Stimulated activated CD4-positive, alpha-beta T cell treated with anti-CD3 and anti-CD28 coated beads, TNF-alpha, amount 100 ng/mL, for 48 hours (primary cell): Measurements from ENCODE around the gene NANOS3.
A peak's percentile ranks its signal among the peaks of the same experiment; 100 is the strongest.

Experiments used
- DNase-seq, 3 donors: peaks; one replicate each; pipeline ENCODE4 v3.0.0-alpha.2; 2020; ENCODE audit warnings: low read depth in 3 of 3

NANOS3 gene

DNA sequence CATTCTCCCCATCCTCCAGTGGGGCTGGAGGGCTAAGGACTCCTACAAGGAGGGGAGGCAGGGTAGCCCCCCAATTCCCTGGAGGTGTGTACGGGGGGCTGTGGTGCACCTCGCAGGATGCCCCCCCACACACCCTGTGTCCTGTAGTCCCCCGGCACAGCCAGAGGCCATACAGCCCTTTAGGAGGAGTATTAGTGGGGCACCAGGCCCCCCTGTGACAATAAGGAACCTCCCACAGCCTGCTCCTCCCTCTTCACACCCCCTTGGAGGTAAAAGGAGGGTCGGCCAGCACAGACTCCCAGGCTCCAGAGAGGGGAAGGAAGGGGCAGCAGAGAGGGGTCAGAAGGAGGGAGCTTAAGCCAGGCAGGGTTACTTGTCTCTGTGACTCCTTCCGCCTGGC is at the start of gene NANOS3:
NANOS3 (plus strand) TSS at position 301 of the 400 bp plus-strand sequence. CDS start 115 bp downstream, outside the sequence.
- DNase-seq, result no peak

DNA sequence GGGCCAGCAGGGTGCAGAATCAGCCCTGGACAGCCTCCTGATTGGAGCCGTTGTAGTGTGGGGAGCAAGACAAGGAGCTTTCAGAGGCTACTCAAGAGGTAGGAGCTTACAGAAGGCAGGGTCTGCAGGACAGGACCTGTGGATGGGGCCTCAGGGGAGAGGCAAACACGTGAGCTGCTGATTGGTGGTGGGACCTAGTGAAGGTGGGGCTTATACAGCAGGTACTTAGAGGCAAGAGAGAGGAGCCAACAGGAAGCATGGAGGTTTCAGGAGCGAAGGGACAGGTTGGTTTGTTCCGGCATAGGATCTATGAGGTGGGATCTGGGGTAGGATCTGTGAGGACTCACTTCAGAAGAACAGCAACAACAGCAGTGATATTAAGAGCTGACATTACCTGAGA is 49.3 kb upstream of the NANOS3 start:
- no peak for DNase-seq

DNA sequence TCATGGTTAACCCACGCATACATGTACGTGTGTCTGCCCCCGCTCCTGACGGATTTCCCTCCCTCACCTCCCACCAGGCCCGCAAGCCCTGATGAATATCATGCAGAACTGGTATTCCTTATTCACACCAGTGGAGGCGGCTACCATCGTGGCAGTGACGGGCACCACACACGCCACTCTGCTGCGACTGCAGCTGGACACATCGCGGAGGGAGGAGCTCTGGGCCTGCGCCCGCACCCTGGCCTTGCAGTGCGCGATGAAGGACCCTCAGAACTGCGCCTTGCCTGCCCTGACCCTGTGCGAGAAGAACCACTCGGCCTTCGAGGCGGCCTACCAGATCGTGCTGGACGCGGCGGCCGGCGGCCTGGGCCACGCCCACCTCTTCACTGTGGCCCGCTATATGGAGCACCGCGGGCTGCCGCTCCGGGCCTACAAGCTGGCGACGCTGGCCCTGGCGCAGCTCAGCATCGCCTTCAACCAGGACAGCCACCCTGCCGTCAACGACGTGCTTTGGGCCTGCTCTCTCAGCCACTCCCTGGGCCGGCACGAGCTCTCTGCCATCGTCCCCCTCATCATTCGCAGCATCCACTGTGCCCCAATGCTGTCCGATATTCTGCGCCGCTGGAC is 46.7 kb upstream of the NANOS3 start:
- no peak for DNase-seq

DNA sequence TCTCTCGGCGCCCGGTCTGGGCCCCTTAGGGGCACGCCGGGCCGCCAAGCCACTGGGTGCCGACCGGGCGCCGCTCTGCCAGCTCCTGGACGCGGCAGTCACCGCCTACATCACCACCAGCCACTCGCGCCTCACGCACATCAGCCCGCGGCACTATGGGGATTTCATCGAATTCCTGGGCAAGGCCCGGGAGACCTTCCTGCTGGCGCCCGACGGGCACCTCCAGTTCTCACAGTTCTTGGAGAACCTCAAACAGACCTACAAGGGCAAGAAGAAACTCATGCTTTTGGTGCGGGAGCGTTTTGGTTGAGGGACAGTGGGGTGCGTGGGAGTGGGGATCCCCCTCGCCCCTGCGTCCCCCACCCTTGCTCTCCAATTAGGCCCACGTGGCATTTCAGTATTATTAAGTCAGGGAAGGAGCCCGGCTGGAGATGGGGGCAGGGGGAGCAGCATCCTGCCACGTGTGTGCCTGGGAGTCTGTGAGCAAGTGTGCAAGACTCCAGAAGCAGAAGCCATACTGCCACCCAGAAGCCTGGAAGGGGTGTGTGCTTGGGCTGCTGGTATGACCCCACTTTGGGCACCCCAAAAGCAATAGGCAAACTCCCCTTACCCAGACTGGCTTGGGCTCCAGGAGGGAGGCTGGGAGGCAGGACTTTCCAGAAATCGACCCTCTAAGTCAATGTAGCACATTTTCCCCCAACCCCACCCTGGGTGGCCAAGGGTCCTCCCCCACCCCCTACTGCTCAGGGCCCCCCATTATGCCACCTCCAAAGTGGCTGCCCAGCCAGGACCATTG is 46.0 kb upstream of the NANOS3 start:
- DNase-seq, result no peak

DNA sequence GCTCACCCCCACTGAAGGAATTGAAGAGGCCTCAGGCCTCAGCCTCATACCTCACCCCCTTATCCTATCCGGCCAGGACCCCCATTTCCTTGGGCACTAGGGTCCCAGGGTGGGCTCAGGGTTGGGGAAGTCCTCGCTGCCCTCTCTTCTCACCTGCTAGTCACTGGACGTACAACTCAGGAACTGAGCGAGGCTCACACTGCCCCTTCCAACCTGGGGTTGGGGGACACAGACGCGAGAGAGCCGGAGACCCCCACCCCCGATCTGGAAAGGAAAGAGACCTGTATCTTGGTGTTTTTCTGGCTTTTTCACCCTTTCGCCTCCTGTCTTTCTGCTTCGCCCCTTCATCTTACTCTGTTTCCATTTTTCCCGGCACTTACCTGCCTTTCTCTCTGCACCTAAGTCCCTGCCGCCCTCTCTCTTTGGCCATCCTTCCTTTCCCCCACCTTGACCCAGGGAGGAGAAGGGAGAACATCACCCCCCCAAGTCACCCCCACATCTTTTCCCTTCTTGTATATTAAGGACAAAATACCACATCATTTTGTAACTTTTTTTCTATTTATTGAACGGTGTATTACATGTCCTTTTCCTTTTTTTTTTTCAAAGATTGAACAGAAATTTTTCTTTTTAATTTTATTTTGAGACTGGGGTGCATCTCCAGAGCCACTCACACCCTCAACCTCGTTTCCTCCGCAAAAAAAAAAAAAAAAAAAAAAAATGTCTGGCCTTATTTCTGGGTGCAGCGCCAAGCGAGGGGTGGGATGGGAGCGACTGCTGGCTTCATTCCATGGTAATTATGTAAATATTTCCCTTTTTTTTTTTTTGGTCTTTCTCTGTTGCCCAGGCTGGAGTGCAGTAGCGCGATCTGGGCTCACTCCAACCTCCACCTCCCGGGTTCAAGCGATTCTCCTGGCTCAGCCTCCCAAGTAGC is 45.1 kb upstream of the NANOS3 start:
- DNase-seq, result no peak

DNA sequence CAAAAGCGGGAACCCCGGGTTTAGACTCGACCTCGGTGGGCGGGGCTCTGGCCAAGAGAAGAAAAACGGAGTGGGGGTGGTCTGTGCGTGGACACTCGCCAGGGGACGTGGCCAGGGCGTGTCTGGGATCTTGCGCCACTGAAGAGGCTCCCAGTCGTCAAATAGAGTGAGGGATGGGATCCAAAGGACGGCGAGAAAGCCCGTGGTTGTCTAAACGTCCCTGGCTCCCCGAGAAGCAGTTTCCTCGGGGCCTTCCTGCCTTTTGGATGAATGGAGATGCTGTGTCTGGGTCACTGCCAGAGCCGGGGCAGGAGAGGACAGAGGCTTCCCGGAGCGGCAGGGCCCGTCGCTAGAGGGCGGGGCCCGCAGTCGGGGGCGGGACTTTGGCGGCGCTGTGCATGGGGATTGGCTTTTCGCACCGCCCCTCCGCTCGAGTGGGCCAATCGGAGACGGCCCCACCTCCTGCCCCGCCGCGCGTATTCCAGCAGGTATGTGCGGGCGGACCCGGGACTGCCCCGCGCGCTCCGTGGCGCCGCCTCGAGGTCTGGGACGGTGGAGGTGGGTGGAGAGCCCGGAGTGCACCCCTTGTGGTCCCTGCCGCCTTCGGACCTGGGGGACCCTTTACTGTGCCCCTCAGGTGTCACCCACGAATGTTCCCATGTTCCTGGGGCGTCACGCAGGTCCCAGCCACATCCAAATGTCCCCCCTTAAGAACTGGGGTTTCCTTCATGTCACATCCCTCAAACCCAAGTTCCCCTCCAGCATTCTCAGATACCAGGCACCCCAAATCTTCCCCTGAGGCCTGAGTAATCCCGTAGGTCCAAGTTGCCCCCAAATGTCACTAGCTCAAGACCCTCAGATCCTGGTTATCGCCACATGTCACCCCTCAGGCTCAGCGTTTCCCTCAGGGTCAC is 43.3 kb upstream of the NANOS3 start:
- peak; percentile 88 to 96 (median 88) for DNase-seq

DNA sequence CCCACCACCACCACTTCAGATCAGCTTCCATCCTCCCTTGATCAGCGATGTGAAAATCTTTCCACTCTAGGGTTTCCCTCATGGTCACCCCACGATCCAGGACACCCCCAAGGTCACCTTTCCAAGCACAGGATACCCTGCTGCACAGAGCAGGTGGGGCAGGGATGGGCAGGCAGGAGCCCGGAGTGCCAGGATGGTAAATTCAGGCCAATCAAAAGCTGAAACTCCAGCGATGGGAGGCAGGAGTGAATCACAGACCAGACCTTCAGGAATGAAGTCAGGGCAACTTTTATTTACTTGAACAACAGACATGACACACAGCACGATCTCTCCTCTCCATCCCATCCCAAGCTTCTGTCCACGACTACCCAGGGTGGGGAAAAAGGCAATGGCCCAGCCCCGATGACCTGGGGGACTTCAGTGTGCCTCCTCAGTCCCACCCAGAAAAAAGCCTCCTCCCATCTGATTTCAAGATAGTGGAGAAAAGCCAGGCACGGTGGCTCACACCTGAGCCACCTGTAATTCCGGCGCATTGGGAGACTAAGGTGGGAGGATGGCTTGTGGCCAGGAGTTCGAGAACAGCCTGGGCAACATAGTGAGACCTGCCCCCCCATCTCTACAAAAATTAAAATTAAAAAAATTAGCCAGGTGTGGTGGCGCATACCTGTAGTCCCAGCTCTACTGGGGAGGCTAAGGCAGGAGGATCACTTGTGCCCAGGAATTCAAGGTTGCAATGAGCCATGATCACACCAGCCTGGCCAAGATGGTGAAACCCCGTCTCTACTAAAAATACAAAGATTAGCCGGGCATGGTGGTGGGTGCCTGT is 42.5 kb upstream of the NANOS3 start:
- DNase-seq, result no peak

DNA sequence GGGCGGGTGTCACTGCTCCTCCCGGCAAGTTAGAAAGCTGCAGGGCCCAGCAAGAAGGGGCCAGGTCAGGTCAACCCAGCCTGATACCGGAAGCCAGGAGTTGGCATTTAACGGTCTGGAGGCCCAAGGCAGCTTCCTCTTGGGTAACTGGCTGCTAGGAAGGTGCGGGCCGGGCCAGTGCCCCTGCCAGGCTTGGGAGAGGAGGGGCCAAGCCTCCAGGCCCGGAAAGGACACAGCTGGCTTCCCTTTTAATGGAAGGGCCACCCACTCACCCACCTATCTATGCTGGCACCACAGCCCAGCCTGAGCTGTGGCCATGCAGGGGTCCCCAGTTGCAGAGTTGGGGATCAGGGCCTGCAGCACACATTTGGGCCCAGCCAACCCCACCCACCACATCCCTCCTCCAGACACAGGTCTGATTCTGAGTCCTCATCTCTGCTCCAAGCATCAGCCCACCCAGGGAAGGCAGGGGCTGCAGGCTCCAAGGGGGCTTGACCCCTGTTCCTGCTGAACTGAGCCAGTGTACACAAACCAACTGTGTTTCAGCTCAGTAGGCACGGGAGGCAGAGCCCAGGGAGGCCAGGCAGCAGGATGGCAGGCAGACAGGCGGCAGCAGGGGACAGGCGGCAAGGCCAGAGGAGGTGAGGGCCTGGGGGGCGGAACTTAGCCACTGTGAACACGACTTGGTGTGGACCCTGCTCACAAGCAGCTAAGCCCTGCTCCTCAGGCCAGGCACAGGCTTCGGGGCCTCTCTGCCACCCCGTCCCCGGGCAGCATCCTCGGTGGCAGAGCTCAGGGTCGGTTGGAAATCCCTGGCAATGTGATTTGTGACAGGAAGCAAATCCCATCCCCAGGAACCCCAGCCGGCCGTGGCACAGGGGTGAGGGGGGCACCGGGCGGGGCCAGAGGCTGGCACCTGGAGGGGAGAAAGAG is 40.9 kb upstream of the NANOS3 start:
- DNase-seq, result no peak

DNA sequence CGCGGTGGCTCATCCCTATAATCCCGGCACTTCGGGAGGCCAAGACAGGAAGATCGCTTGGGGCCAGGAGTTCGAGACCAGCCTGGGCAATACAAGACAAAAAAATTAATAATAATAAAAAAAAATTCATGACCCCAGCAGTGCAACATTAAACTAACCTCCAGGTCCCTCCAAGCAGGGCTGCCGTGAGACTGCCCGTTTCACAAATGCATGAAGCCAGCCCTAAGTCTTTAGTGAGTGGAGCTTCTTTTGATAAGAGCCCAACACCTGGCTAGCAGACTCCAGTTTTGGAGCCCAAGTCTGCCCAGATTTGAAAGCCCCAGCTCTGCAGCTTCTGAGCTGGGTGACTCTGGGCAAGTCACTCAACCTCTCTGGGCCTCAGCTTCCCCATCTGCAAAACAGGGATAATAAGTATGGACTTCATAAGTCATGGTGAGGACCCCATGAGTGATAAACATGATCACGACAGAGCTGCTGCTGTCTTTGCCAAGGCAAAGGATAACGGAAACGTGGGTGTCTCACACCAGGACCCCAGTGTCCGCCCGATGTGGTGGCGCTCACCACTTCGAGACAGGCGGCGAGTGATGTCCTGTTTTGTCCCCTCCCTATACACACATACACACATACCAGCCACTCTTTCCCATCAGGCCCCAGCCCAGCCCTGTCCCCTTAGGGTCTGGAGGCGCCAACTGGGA is 38.4 kb upstream of the NANOS3 start:
- no peak for DNase-seq

DNA sequence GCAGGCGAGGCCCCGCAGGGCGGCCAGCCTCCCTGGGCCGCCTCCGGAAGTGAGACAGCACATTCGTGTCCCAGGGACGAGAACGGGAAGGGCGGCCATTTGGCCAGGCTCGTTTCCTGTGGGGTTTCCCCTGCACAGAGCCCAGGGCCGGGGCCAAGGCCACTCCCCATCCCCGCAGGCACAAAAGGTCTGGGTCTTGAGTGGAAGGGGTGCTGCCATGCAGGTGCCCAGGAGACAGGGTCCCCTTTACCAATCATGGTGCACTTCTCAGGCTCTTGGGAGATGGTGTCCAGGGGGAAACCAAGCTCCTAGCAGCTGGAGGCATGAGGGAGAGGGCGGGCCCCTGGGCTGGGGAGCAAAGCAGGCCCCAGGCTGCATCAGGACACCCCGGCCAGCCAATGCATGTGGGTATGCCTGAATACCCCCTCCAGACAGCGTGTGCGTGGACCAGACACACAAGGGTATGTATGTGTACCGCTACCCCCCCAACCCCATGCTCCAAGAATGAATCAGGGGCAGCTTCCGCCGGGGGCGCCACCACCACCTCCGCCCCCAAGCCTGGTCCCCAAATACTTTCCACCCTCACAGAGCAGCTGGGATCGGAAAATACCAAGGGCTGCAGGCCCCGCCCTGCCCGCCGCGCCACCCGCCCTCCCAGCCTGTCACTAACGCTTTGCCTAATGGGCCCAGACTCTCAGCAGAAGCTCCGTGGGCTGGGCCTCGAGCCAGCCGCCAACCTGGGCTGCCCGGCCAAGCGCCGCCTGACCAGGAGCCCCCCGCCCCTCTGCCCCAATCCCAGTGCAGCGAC is 37.6 kb upstream of the NANOS3 start:
- DNase-seq, result peak; percentile 73 to 85 (median 81)

DNA sequence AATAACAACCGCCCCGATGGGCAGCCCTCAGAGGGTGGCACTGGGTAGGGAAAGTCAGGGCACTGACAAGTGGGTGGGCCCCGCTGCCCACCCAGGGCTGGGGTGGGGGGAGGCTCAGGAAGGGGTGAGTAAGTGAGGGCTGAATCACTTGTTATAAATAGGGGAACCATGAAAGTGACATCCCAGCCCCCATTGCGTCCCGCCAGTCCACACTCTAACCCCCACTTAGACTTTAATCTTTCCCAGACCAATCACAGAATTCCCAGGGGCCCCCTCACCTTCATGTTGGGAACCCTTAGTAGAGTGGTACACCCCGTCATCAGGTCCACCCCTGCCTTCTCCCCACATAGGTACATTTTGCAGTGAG is 37.0 kb upstream of the NANOS3 start:
- no peak for DNase-seq

DNA sequence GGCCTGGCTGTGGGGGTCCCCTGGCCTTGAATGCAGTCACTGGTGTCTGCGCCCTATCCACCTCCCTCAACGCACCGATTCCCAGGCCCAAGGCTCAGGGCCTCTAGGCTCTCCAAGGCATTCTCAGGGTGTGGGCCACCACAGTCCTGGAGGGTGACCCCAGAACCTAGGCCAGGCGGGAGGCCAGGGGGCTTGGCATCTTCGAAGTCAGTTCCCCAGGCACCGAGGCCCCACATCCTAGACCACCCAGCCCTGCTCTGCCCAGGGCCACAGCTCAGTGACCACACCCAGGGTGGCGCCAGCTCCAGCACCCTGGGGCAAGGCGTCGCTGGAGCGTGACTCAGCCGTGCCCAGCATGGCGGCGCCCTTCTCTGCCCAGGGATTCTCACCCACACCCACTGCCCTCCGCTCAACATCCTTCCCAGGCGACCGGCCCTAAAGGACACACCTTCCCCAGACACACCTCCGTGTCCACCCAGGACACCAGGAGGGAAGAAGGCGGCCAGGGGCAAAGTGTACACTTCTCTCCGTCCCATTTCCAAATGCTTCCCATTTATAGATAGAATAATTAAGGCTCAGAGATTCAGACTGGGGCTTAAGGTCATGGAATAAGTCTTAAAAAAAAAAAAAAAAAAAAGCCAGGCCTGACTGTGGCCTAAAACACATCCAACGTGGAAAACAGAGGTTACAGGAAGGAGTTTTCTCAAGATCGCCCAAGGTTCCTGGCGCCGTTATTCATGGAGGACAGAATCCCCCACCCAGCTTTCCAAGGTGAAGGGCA is 36.4 kb upstream of the NANOS3 start:
- DNase-seq, result no peak

DNA sequence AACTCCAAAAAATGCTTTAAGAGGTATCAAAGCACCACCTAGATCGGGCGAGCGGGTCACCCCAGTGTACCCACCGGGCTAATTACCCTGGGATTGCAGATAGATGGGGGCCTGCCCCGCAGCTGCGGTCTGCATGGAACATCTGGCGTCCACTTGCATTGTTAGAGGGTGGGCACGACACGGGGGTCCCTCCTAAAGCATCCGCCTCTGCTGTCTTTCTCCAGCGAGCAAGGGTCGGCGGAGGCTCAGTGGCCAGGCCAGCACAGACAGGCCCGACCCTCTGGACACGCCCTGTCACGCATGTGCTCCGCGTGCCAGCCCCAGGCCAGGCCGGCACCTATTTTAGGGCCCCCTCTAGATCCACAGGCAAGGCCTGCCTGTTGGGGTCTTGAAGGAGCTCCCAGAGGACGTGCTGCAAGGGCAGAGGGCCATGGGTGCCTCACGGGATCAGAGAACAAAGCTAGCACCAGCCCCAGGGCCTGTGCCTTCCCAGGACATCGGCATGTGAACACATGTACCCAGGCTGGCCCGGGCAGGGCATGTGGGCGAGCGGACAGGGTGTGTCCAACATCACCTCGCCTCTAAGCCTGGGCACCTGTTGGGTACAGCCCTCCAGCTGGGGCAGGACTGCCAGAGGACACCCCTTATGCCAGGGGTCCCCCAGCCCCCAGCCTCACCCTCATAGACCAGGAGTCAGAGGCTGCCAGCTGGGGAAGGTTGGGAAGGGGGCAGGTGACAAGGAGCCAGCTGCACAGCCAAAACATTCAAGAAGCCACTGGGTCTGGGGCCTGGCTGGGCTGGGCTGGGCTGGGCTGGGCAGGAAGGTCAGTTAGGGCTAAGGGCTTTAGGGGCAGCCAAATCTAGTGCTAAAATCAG is 35.6 kb upstream of the NANOS3 start:
- DNase-seq, result no peak

DNA sequence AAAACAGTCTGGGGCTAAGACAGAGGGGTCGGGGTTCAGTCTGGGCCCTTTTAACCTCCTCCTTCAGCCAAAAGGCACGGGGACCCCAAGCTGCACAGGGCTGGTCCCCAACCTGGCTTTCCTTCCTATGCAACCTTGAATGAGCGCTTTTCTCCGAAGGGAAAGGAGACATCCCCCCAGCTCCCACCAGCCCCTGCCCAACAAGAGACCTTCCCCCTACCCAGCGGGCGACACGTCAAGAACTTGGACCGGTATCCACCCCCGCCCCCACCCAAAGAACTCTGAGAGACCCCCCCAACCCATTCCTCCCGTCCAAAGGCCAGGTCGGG is 35.0 kb upstream of the NANOS3 start:
- no peak for DNase-seq

DNA sequence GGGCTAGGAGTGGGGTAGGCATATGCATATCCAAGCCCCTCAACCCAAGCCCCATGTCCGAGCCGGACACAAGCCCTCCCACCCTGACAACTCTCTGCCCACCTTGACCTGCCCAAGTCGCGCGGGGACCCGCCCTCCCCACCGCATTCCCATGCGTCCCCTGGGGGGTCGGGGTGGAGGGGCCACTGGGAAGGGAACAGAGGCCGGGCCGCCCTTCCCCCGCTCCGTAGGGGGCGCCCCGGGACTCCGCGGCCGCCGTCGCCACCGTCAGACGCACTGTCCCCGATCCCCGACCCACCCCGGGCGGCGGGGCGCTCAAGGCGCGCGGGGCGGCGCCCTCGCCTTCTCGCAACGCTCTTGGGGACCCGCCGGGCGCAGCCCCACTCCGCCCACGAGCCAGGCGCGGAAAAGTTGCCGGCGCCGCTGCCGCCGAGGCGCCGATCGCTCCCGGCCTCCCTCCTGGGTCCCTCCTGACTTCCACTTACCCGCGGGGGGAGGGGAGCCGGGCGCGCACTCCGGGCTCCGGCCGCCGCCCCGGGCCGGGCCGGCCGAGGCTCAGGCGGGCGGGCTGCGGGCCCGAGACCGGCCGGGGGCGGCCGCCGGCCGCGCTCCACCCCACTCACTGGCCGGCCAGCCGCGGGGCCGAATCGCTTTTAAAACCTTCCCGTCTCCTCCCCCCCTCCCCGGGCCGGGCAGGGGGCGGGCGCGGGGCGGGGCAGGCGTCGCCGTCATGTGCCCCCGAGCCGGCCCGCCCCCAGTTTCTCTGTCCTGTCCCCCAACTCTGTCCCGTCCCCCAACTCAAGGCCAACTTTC is 34.4 kb upstream of the NANOS3 start:
- no peak for DNase-seq
